Neural progenitor cell (in vitro differentiated cells): ENCODE measurements around the gene CALY.

Source experiments
- EZH2 ChIP-seq: fragments of 200-600 bp; sonication (generic); IDR thresholded peaks from 2 replicates; pipeline ENCODE4 v1.6.1; 2017; ENCODE audit warnings: antibody characterized with exemption, mild to moderate bottlenecking, moderate library complexity
- EZH2phosphoT487 ChIP-seq: fragments of 200-600 bp; sonication (generic); IDR thresholded peaks from 2 replicates; pipeline ENCODE4 v1.6.1; 2017; ENCODE audit warnings: antibody characterized with exemption
- TF ChIP-seq, protein P1 (sequence below): fragments of 200-600 bp; sonication (generic); IDR thresholded peaks from 2 replicates; pipeline ENCODE4 v1.5.1; 2017; ENCODE audit warnings: antibody characterized with exemption, mild to moderate bottlenecking

DNA sequence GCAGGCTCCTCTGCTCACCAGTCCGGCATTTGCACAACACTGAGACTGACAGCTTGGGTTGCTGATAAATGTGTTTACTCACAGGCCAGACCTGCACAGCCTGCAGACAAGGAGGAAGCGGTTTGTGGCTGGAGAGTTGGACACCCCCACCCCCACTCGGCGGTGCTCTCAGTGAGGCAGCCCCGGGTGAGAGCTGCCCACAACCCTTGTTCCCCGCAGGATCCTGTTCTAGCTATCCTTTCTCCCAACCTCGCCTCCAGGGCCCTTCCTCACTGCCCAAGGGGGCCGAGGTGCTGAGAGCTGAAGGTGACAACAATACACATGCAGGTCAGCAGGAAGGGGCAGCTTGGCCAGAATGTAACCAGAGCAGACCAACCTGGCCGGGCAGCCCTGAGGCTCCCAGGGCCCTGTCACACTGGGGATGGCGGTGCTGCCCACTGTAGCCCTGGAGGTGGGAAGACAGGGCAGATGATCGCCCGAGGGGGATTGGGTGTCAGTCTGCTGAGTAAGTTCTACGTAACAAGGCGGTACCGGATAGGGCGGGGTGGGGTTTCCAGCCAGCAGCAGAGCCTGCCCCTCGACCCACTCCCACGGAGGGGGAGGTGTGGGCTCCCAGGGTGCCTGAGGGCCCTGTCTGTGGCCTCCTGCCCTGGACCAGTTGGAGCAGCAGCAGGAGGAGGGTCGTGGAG is 58.0 kb downstream of the CALY start:
- TF ChIP-seq EZH2 (no peak), EZH2phosphoT487 (no peak)
- TF ChIP-seq, protein P1, sequence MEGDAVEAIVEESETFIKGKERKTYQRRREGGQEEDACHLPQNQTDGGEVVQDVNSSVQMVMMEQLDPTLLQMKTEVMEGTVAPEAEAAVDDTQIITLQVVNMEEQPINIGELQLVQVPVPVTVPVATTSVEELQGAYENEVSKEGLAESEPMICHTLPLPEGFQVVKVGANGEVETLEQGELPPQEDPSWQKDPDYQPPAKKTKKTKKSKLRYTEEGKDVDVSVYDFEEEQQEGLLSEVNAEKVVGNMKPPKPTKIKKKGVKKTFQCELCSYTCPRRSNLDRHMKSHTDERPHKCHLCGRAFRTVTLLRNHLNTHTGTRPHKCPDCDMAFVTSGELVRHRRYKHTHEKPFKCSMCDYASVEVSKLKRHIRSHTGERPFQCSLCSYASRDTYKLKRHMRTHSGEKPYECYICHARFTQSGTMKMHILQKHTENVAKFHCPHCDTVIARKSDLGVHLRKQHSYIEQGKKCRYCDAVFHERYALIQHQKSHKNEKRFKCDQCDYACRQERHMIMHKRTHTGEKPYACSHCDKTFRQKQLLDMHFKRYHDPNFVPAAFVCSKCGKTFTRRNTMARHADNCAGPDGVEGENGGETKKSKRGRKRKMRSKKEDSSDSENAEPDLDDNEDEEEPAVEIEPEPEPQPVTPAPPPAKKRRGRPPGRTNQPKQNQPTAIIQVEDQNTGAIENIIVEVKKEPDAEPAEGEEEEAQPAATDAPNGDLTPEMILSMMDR, result no peak
